NCI-H446 (cell line): ENCODE results near the gene KRT82.
"Not testable (repeated sequence)": the region's sequence is repeated elsewhere in the genome, so short reads cannot be mapped to it uniquely, and the experiment has no call there.

Source experiments
- DNase-seq, 2 experiments: peaks; one replicate each; lab custom pipeline; 2025; lab: John Stamatoyannopoulos, UW

The KRT82 gene

DNA sequence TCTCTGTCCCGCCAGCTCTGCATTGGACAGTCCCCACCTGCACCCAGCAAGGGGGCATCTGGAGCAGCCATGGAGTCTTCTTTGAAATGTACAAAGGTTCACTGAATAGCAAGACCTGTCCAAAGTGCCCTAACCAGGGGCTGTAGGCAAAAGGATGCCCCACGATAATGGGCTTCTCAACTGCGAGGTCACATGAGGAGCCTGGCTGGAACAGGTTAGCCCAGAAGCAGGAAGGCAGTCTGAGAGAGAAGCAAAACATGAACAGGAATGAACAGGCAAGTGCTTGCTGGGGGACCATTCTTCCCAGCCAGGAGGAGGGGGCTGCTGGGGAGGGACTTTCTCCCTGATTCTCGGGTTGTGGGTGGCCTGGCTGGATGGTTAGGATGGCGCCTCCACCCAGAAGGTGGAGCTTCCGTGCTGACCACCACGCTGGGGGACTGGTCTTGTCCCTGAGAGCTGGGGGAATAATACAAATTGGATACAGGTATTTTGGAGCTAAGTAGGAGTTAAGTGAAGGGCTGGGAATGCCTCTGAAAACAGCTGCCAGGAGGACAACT lies 46.0 kb downstream of the KRT82 start:
- no peak for DNase-seq

DNA sequence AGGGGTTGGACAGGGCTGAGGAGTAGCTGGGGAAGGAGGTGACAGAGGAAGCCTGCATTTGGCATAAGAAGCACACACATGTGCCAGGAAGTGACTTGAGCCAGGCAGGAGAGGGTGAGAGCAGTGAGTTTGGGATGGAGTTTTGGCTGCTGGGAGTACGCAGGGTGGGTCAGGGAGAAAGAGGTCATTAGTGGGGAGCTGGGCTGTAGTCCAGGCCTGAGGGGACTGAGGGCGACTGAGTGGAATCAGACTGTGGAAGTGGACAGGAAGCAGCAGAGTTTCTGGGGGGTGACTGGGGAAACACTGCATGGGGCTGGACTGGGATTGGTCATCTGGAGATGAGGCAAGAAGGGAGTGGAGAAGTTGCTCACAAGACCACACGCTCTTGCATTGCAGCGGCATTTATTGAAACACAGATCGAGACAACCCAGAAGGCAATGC lies 46.5 kb downstream of the KRT82 start:
- peak; percentile 13 to 44 for DNase-seq

DNA sequence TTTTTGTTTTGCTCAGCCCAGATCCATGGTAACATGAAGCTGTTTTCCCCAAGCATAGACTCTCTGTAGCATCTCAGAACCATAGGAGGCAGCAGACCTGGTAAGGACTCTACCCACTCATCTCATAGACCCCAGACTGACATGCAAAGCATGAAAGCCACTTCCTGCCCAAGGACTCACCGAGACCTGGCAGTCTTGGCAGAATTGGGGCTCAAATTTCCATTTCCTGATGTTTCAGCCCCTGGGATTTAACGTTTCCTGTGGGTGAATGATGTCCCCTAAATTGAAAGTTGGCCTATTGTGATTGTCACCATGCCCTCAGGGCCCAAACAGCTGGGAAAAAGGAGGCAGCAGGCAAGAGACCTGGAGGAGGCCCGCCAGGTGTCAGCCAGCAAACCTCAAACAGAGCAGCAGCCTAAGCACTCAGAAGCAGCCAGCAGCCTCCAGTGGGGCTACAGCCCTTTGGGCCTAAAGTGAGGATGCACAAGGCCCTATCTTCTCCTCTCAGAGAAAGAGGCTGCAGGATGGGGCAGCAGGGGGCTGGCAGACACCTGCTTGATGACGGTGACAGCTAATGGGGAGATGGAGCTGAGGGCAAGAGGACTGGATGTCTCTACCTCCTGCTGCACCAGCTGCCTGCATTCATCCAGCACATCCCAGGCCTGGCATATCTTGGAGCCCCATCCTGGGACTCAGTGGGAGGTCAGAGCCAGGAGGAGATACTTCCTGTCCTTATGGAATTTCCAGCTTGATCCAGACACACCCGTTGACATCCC lies 47.4 kb downstream of the KRT82 start:
- DNase-seq, result peak in 1 of 2 experiments; percentile 57

DNA sequence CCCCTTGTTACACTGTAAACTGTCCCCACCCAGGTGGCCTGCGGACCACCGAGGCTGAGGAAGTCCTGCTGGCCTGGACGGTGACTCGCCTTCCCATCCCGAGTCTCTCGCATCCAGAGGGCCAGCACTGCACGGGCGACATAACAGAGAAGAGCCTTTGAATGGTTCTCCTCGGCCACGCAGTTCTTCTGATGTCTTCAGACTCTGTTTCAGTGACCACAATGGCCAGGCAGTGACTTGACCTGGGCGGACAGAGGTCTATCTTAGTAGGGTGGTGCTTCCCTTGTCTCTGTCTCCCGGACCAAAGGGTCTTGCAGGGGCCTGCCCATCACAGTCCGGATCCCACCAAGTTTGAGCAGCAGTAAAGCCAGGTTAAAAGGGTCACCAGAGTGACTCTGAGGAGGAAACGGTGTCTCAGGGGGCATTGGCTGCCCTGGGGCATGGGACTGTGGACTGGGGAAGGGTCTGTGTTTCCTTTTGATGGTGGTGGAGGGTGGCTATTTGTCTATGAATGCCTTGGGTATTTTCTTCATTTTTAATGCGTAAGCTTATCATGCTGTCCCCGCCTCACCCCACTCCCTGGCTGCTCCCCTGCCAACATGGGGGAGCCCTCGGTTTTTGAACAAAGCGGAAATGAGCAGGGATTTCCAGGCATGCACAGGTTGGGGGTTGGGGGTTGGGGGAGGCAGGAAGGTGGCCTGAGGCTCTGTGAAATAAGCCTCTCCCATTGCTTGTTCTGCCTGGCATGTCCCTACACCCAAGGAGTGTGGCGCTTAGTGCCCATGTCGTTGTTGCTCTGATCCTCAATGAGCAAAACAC lies 49.2 kb downstream of the KRT82 start:
- DNase-seq, result no peak

DNA sequence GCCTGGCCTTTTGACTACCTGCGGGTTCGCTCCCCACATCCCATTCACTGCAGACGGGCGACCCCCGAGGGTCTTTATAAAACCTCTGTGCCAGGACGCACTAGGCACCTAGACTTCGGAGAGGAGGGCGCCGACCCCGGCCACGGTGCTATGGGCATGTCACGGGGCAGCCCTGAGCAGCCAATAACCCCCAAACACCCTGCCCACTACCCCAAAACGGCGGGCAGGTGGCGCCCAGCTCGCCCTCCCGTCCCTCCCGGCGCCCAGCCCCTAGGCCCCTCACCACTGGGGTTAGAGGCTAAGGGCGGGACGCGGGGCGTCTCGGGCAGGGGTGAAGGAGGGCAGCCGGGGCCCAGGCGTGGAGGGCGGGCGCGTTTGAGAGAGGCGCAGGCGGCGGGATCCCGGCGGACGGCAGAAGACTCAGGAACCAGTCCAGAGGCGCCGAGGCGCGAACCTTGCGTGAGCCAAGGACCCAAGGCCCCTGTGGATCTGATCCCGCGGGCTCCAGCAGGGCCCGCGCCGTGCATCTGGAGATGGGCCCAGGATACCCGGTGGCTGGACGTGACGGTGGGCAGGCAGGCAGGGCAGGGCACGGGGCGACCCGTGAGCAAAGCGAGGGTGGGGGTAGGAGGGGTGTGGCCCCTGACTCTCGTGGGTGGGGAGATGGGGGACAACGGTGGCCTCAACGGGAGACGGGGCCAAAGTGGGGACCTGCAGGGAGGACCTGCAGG lies 49.9 kb downstream of the KRT82 start:
- DNase-seq, result no peak

DNA sequence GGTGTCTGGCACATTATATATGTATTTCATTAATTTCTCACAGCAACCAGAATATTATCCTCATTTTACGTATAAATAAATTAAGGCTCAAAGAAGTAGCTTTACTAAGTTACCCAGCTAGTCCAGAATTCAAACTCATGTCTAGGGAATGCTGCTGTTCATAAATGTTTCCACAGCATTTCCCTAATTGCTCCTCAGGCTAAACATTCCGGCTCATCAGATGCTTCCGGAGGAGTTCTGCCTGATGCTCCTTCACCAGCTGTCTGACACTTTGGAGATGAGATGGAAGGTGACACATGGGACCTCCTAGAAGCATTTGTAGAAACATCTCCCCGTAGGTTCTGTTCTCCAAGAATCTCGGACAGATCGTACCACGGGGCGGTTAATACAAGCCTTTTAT lies 51.0 kb downstream of the KRT82 start:
- no peak for DNase-seq

DNA sequence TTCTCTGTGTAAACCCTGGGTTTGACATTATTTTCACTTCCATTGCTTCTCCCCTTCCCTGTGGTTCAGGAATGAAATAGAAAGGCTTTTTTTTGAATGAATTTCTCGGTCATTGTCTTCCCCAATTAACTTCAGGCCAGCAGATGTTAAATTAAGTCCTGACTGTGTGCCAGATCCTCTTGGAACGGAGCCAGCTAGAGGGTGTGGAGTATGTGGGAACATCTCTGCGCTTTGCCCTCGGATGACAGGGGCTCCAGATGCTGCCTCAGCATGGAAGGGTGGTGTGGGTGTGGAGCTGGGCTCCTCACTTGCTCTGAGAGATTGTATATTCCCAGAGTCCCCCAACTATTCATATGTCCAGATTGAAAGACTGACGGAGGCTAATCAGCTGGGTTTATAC lies 51.9 kb downstream of the KRT82 start:
- DNase-seq, result peak in 1 of 2 experiments; percentile 84

DNA sequence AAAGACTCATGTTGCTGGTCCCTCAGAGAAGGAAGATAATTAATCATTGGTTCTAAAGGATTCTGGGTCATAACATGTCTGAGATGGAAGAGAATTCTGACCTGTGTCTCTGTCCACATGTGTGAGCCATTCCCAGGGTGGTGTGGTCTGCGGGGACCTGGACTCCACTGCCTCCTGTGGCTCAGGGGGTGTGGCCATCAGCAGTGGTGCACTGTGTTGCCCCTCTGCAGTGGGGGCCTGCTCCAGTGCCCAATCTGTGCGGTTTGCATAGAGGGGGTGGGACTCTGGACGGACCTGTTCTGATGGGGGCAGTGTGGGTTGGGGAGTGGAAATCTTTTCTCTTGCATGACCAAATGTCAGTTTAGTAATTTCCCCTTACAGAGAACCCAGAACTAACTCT lies 52.4 kb downstream of the KRT82 start:
- DNase-seq, result no peak

DNA sequence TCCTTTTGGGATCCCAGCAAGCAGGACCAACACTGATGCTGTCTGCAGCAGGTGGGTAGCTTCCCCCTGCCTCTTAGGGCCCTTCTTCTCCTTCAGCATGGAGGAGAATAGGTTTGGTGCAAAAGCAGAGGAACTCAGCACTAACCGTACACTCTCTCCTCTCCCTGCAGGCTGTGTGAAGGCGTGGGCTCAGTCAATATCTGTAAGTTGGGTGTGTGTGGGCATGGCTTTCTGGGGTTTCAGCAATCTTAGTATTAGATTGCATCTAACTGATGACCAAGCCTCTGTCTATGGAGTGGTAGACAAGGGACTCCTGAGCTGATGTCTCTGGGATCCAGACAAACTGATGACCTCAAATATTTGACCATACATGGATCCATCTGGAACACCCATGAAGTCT lies 53.2 kb downstream of the KRT82 start:
- no peak for DNase-seq

DNA sequence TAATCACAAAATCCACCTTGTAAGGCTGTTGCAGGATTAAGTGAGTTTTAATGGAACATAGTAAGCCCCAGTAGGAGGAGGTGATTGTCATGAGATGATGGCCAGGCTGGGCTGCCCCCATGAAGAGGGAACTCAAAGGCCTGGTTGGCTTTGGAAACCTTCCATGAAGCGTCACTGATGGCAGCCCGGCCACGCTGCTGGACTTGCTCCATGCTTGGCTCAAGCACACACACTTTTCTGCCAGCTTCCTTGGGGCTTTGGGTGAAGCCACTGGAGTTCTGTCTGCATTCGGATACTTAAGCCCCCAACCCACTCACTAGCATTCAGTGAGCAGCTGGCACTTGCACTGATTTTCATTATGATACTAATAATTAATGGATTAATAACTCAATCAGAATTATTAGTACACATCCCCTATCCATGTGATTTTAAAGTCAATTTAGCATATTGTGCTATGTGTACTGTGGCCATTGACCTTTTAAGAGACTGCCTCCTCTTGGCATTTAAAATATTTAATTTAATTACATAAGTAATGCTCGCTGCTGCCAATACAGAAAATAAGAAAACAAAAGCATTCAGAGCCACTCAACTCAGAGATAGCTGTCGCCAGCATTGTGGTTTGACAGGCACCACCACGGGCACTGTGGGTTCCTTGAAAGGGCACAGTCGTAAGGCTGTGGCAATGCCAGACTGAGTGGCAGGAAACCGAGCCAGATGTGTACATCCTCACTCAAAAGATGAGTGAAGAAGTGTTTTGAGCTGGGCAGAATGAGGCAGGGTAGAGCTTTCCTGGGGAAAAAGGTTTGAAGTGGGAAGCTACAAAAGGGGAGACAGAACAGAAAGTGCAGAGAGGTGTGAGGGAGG lies 54.7 kb downstream of the KRT82 start:
- peak; percentile 14 to 74 for DNase-seq

DNA sequence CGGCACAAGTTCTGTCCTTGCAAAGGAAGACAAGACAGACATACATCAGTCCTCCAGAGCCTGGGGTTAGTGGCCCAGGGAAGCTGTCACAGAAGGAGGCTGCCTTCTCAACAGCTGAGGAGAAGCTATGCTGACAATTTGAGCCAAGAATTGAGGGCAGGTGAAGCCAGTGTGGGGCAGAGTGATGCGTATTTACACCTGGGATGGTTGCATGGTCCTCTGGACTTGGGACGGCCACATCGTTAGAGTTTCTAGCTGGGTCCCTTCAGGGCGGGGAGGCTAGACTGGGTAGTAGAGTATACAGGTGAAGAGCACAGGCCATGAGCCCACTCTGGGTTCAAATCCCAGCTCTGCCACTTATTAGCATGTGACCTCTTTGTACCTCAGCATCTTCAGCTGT lies 55.3 kb downstream of the KRT82 start:
- no peak for DNase-seq

DNA sequence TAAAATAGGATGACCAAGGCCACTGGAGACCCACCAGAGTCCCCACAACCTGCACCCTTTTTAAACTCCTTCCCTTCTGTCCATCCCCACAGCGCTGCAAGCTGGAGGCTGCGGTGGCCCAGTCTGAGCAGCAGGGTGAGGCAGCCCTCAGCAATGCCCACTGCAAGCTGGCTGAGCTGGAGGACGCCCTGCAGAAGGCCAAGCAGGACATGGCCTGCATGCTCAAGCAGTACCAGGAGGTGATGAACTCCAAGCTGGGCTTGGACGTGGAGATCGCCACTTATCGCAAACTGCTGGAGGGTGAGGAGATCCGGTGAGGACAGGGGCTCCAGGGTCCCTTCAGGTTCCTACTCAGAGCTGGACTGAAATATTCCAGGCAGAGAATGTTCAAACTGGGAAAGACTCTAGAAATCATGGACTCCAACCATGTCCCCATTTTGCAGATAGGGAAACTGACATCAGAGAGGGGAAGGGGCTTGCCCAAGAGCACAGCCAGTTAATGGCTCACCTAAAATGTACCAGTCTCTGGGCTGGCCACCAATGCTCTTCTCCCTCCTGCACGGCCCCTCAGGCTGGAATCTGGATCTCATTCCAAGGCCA lies 56.0 kb downstream of the KRT82 start:
- DNase-seq, result no peak

DNA sequence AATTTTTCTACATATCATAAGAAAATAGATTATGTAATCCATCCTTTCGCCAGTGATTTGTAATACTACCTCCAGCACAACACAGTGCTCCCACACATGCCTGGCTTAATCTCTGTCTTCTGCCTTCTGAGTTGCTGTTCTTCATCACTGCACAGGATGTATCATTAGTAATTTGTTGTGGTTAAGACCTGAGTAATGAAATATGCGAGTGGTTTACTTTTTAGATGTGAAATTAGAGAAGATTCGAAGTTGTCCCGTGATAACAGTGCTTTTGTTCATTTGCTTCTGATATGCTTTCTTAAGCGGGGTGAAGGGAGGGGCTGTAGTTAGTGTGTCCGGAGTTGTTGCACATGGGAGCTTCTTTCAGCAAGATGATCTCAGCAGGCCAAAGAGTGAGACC lies 56.9 kb downstream of the KRT82 start:
- DNase-seq, result no peak

DNA sequence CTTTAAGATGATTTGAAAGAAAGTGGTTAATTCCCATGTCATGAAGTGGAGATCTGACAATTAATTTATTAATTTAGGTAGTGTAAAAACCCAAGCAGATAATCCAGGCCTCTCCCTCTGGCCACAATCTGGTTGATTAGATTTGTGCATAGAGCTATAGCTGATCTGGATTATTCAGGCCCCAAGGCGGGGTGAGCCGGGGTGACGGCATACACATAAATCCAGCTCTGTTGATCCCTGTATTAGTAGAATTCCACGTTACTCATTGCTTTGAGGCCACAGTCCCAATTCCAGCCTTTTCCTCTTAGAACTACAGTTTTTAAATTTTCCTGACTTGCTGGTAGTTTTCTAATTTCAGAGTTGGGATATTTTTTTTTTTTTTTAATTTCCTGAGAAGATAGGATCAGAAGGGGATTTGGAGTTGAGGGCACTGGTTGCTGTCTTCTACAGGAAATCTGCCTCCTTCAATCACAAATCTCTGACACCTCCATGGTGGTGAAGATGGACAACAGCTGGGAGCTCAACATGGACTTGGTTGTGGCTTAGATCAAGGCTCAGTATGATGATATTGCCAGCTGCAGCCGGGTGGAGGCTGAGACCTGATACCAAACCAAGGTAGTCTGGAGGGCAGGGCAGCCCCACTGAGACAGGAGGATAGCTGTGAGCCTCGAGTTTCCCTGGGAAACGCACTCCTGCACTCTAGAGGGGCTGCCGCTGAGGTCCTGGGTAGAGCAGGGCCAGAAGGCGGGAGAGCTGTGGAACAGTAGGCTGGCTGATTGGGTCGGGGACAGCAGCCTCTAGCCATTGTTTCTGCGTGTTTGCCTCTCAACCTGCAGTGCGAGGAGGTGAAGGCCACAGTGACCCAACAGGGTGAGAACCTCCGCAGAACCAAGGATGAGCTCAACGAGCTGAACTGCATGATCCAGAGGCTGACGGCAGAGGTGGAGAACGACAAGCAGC lies 58.3 kb downstream of the KRT82 start:
- DNase-seq, result no peak

DNA sequence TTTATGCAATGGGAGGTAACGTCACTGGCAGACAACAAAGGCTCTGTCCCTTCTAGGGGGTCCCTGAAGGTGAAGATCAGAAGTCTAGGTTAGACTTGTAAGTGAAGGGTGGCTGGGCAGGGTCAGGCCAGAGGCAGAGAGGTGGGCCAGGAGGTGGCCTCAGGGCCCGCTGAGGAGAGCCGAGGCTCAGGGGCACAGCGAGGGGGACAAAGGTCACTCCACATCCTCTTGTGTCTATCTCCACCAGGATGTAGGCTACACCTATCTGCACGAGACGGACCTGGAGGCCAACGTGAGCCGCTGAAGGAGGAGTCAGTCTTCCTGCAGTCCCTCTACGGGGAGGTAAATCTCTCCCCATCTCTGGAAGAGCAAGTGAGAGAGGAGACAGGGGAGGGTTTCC lies 59.1 kb downstream of the KRT82 start:
- no peak for DNase-seq

DNA sequence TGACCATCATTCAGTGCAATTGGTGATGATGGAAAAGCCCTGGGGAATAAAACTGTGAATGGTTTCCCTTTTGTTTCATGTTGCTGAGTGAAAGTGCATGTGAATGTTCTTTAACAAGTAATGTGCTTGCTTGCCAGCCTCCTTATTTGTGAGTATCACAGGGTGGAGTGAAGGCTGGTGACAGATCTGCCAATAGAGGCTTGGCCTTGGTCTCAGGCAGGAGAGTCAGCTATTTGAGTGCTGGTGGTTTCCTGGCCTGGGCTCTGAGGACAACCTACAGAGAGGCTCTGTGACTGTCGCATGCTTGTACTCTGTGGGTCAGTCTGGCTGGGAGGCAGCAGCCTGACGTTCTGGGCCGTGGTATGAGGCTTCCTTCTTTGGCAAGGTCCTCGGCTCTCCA lies 59.5 kb downstream of the KRT82 start:
- no peak for DNase-seq

DNA sequence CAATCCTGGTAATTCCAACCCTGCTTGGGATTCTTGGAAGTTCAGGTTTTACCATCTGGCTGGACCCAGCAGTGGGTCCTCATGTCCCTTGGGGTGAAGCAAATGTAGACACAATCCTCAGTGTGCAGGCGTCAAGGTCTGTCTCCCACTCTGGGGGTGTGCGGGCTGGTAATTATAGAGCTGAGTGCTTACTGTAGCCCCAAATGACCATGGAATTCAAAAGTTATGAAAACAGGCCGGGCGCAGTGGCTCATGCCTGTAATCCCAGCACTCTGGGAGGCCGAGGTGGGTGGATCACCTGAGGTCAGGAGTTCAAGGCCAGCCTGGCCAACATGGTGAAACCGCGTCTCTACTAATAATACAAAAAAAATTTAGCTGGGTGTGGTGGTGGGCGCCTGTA lies 61.1 kb downstream of the KRT82 start:
- not testable (repeated sequence) for DNase-seq

DNA sequence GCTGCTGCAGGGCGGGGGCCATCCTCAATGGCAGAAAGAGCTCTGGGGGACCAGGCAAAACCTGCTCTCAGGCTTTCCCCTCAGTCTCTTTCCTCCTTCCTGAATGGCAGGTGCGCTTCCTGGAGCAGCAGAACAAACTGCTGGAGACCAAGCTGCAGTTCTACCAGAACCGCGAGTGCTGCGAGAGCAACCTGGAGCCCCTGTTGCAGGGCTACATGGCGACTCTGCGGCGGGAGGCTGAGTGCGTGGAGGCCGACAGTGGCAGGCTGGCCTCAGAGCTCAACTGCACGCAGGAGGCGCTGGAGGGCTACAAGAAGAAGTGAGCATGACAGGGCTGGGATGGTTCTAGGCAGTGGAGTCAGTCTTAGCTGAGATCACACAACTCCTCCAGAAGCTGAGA lies 62.0 kb downstream of the KRT82 start:
- DNase-seq, result no peak
